Measurements from ENCODE around the gene TDRD12. TPM values are rescaled to one million over a fixed set of nuclear protein-coding genes. Genes with fewer than 3 reads are reported as not detected.
"Not testable (repeated sequence)": the region's sequence is repeated elsewhere in the genome, so short reads cannot be mapped to it uniquely, and the experiment has no call there.

The TDRD12 gene
- total and polyA plus RNA-seq, 2 of the 13 experiments (the other 11 are each of a cell fraction or from before 2014, with no cell fraction given), result 0.03 to 0.40 TPM

GRCh38 chr19:32843716-32844245 lies 124.2 kb downstream of the TDRD12 start:
- Histone ChIP-seq H4K20me1 (ENCODE audit: insufficient read depth, low read length) (no peaks in the 10 kb centered on the region), H3K79me2 (ENCODE audit: insufficient read depth, low read length) (no peaks in the 10 kb centered on the region), H3K27ac (ENCODE audit: extremely low read length, insufficient read depth, low read length) (no peak overlapping the region), H2AFZ (ENCODE audit: low read length) (no peak overlapping the region), H3K36me3 (replicated peaks in 1 of 2; ENCODE audit: control insufficient read depth in 1 of 2, insufficient read depth in 2 of 2, low read length in 2 of 2) (peaks cover 1 to 23% of the 10 kb centered on the region in 2 experiments; a peak in 3 of 5 replicates), H3K9me3 (ENCODE audit: low read length) (peaks cover 14% of the 10 kb centered on the region), H3K9ac (ENCODE audit: insufficient read depth, low read depth, low read length) (no peak overlapping the region), H3K4me3 (replicated peaks in 1 of 3; ENCODE audit: insufficient read depth in 1 of 3, low read depth in 2 of 3, low read length in 3 of 3) (no peak overlapping the region), H3K4me2 (ENCODE audit: low read depth, low read length) (no peak overlapping the region), H3K27me3 (ENCODE audit: control insufficient read depth in 1 of 2, insufficient read depth in 2 of 2, low read length in 2 of 2) (no peaks in the 10 kb centered on the region), H3K4me1 (ENCODE audit: insufficient read depth, low read length) (no peaks in the 10 kb centered on the region)
- TF ChIP-seq MLX (CRISPR knock-in tag; IDR thresholded peaks at IDR 0.05) (no peak), CEBPZ (IDR thresholded peaks at IDR 0.05; ENCODE audit: low read length) (no peak), POLR2AphosphoS2 (IDR thresholded peaks at IDR 0.05; ENCODE audit: low read depth, low read length) (no peak), THAP9 (CRISPR knock-in tag; IDR thresholded peaks at IDR 0.05; ENCODE audit: borderline replicate concordance) (no peak), ZNF34 (CRISPR knock-in tag; IDR thresholded peaks at IDR 0.05; ENCODE audit: borderline replicate concordance) (no peak)
- 95% methylated on average over 18 of the region's 19 CpGs for WGBS (ENCODE audit: low lambda C conversion rate)
- BruUV-seq (replicated peaks), result no TSS peak
- POLR2A ChIA-PET, result no interaction called here
- CTCF ChIA-PET (ENCODE audit: low intra/inter-chr PET ratio, low total read pairs), result no interaction called here
- DNase-seq (ENCODE audit: low spot score) (no peak), FAIRE-seq (no peak), ATAC-seq (no peak)
- in situ Hi-C loops (cut with HindIII; ENCODE audit: extremely low pct_ligation_motif_present, low pct_unique_long_range_greater_than_20kb), result no loop called here
- intact Hi-C loops (cut with micrococcal nuclease; ENCODE audit: unreplicated experiment), result no loop called here

GRCh38 chr19:32848035-32848434 lies 128.5 kb downstream of the TDRD12 start:
- H3K9me3 ChIP-seq (ENCODE audit: low read length); FAIRE-seq; H3K4me2 ChIP-seq (ENCODE audit: low read depth, low read length); H3K27ac ChIP-seq (ENCODE audit: extremely low read length, insufficient read depth, low read length); H3K9ac ChIP-seq (ENCODE audit: insufficient read depth, low read depth, low read length); ATAC-seq; in situ Hi-C loops (cut with HindIII; ENCODE audit: extremely low pct_ligation_motif_present, low pct_unique_long_range_greater_than_20kb); H3K4me1 ChIP-seq (ENCODE audit: insufficient read depth, low read length); intact Hi-C loops (cut with micrococcal nuclease; ENCODE audit: unreplicated experiment); H4K20me1 ChIP-seq (ENCODE audit: insufficient read depth, low read length); CTCF ChIA-PET (ENCODE audit: low intra/inter-chr PET ratio, low total read pairs); H3K36me3 ChIP-seq (replicated peaks in 1 of 2; ENCODE audit: control insufficient read depth in 1 of 2, insufficient read depth in 2 of 2, low read length in 2 of 2); BruUV-seq (replicated peaks); H3K4me3 ChIP-seq (replicated peaks in 1 of 3; ENCODE audit: insufficient read depth in 1 of 3, low read depth in 2 of 3, low read length in 3 of 3); H3K79me2 ChIP-seq (ENCODE audit: insufficient read depth, low read length); H2AFZ ChIP-seq (ENCODE audit: low read length); POLR2A ChIA-PET; DNase-seq (ENCODE audit: low spot score); H3K27me3 ChIP-seq (ENCODE audit: control insufficient read depth in 1 of 2, insufficient read depth in 2 of 2, low read length in 2 of 2): not testable (repeated sequence)
- whole genome bisulfite sequencing (ENCODE audit: low lambda C conversion rate), result 100% methylated on average over 1 of the region's 2 CpGs

All from HepG2 (cell line).